ENCODE results near the gene PKD1L1.

Gene PKD1L1

GRCh38 chr7:47843291-47843690 is 105.0 kb downstream of the PKD1L1 start:
- no peak for TF ChIP-seq ZNF416 (tag by site-specific recombination; IDR thresholded peaks at IDR 0.05)
- no peak for TF ChIP-seq PRDM2 (tag by site-specific recombination; IDR thresholded peaks at IDR 0.05; ENCODE audit: borderline replicate concordance)
- TF ChIP-seq ZBTB7A (tag by site-specific recombination; IDR thresholded peaks at IDR 0.05; ENCODE audit: low read depth): no peak
- TF ChIP-seq ZBTB44 (tag by site-specific recombination; IDR thresholded peaks at IDR 0.05): no peak
- no peak for TF ChIP-seq ZNF266 (tag by site-specific recombination; IDR thresholded peaks at IDR 0.05; ENCODE audit: low read depth)
- TF ChIP-seq SETDB1 (IDR thresholded peaks at IDR 0.05; ENCODE audit: insufficient read length, low read length): no peak
- no peak for TF ChIP-seq ZNF239 (tag by site-specific recombination; IDR thresholded peaks at IDR 0.05)
- no peak for TF ChIP-seq KLF9 (tag by site-specific recombination; IDR thresholded peaks at IDR 0.05; ENCODE audit: low read depth)
- TF ChIP-seq ZNF175 (tag by site-specific recombination; IDR thresholded peaks at IDR 0.05): no peak
- TF ChIP-seq ZNF211 (tag by site-specific recombination; IDR thresholded peaks at IDR 0.05; ENCODE audit: low read depth): no peak
- no peak for TF ChIP-seq ZNF658 (tag by site-specific recombination; IDR thresholded peaks at IDR 0.05)
- Histone ChIP-seq H3K4me1 (ENCODE audit: control insufficient read depth, insufficient read depth, low read length) (peaks cover 5% of the 10 kb centered on the region; the same call in 1 of the 2 replicates), H3K9me3 (ENCODE audit: control insufficient read depth, insufficient read depth, low read depth, low read length) (no peaks in the 10 kb centered on the region), H3K27ac (ENCODE audit: extremely low read depth, low read depth, low read length) (no peak overlapping the region), H3K4me3 (ENCODE audit: low read depth, low read length) (no peak overlapping the region), H3K36me3 (ENCODE audit: control insufficient read depth in 2 of 2, insufficient read depth in 1 of 2, low read length in 2 of 2) (no peaks in the 10 kb centered on the region)
- ChIA-PET CTCF (no interaction called here), POLR2A (no interaction called here)

GRCh38 chr7:47839381-47839780 is 108.9 kb downstream of the PKD1L1 start:
- Histone ChIP-seq H3K36me3 (ENCODE audit: control insufficient read depth in 2 of 2, insufficient read depth in 1 of 2, low read length in 2 of 2) (no peaks in the 10 kb centered on the region), H3K27ac (ENCODE audit: extremely low read depth, low read depth, low read length) (no peak overlapping the region), H3K4me3 (ENCODE audit: low read depth, low read length) (no peak overlapping the region), H3K4me1 (ENCODE audit: control insufficient read depth, insufficient read depth, low read length) (no peaks in the 10 kb centered on the region), H3K9me3 (ENCODE audit: control insufficient read depth, insufficient read depth, low read depth, low read length) (no peaks in the 10 kb centered on the region)
- no peak for TF ChIP-seq HOXD13 (CRISPR knock-in tag; IDR thresholded peaks at IDR 0.05; ENCODE audit: borderline replicate concordance)
- no peak for TF ChIP-seq ZBTB7A (tag by site-specific recombination; IDR thresholded peaks at IDR 0.05; ENCODE audit: low read depth)
- no peak for TF ChIP-seq ZNF354C (tag by site-specific recombination; IDR thresholded peaks at IDR 0.05; ENCODE audit: borderline replicate concordance, low read depth)
- TF ChIP-seq ZNF239 (tag by site-specific recombination; IDR thresholded peaks at IDR 0.05): no peak
- no peak for TF ChIP-seq ZNF350 (tag by site-specific recombination; IDR thresholded peaks at IDR 0.05)
- TF ChIP-seq ZNF280C (tag by site-specific recombination; IDR thresholded peaks at IDR 0.05): no peak
- TF ChIP-seq EGR2 (tag by site-specific recombination; IDR thresholded peaks at IDR 0.05; ENCODE audit: low read depth): no peak
- TF ChIP-seq, protein P1, sequence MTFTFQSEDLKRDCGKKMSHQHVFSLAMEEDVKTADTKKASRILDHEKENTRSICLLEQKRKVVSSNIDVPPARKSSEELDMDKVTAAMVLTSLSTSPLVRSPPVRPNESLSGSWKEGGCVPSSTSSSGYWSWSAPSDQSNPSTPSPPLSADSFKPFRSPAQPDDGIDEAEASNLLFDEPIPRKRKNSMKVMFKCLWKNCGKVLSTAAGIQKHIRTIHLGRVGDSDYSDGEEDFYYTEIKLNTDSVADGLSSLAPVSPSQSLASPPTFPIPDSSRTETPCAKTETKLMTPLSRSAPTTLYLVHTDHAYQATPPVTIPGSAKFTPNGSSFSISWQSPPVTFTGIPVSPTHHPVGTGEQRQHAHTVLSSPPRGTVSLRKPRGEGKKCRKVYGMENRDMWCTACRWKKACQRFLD (tag by site-specific recombination; IDR thresholded peaks at IDR 0.05): no peak
- TF ChIP-seq HIC1 (tag by site-specific recombination; IDR thresholded peaks at IDR 0.05): no peak
- CTCF ChIA-PET: interaction anchor here (0.6 to 0.7 kb wide), 2 partner anchors 27 to 920 kb away, joined by 3 read pairs; no protein-coding TSS in a partner anchor
- POLR2A ChIA-PET: no interaction called here

Measured in HEK293 (cell line).